ENCODE results near the gene TMEM61. TPM values are rescaled to one million over a fixed set of nuclear protein-coding genes. Genes with fewer than 3 reads are reported as not detected.
"Not testable (repeated sequence)": the region's sequence is repeated elsewhere in the genome, so short reads cannot be mapped to it uniquely, and the experiment has no call there.

TMEM61 gene
- total RNA-seq, 1 experiment from 2014 or later, result 5.0 TPM

- Histone ChIP-seq H3K9me2 (ENCODE audit: insufficient read depth) (no peaks in the 10 kb centered on the region), H3K27me3 (ENCODE audit: insufficient read depth, low read depth) (no peaks in the 10 kb centered on the region), H3K27ac (no peak overlapping the region), H3K4me2 (no peak overlapping the region), H3K9me3 (ENCODE audit: insufficient read depth, low read depth) (0 out of 2 replicates have a peak, but pooled peaks cover 10% of the 10 kb centered on the region), H3K36me3 (ENCODE audit: low read depth) (0 out of 2 replicates have a peak, but pooled peaks cover 4% of the 10 kb centered on the region), H3F3A (ENCODE audit: insufficient read depth, low read depth) (peaks cover 33% of the 10 kb centered on the region; the same call in 1 of the 2 replicates), H3K79me2 (ENCODE audit: low read depth) (no peaks in the 10 kb centered on the region), H3K4me1 (replicated peaks; ENCODE audit: insufficient read depth) (peaks cover 50% of the 10 kb centered on the region), H2AFZ (no peak overlapping the region), H4K20me1 (ENCODE audit: insufficient read depth) (no peaks in the 10 kb centered on the region), H3K4me3 (no peak overlapping the region)
- BruUV-seq (replicated peaks), result no TSS peak
- no peak for TF ChIP-seq CTCF (conservative IDR thresholded peaks at IDR 0.05)
- no peak for TF ChIP-seq EZH2 (IDR thresholded peaks at IDR 0.05; ENCODE audit: low read depth)
- CTCF ChIA-PET, result interaction anchor here (0.6 kb wide), 1 partner anchor 34 kb away, joined by 3 read pairs; no protein-coding TSS in a partner anchor
- POLR2A ChIA-PET (ENCODE audit: unreplicated experiment), result interaction anchor here (0.6 to 0.7 kb wide), 2 partner anchors 191 to 940 kb away, joined by 3 to 4 read pairs; no protein-coding TSS in a partner anchor
- no peak for DNase-seq
- intact Hi-C loops (cut with micrococcal nuclease; ENCODE audit: unreplicated experiment), result no loop called here
These were observed 23.7 kb upstream of the TMEM61 start for GRCh38 chr1:54956726-54957125.

- ChIA-PET POLR2A (ENCODE audit: unreplicated experiment) (no interaction called here), CTCF (interaction anchor here (1.2 kb wide), 1 partner anchor 12 kb away, joined by 3 read pairs; no protein-coding TSS in a partner anchor)
- no peaks in the 10 kb centered on the region for H3K9me2 ChIP-seq (ENCODE audit: insufficient read depth)
- 0 out of 2 replicates have a peak, but pooled peaks cover 10% of the 10 kb centered on the region for H3K9me3 ChIP-seq (ENCODE audit: insufficient read depth, low read depth)
- no peak overlapping the region for H2AFZ ChIP-seq
- DNase-seq, result no peak
- BruUV-seq (replicated peaks), result no TSS peak
- H3K4me1 ChIP-seq (replicated peaks; ENCODE audit: insufficient read depth), result peaks cover 26% of the 10 kb centered on the region
- no peak overlapping the region for H3K4me2 ChIP-seq
- peaks cover 19% of the 10 kb centered on the region; the same call in 1 of the 2 replicates for H3F3A ChIP-seq (ENCODE audit: insufficient read depth, low read depth)
- no peaks in the 10 kb centered on the region for H3K79me2 ChIP-seq (ENCODE audit: low read depth)
- TF ChIP-seq EZH2 (IDR thresholded peaks at IDR 0.05; ENCODE audit: low read depth), result no peak
- TF ChIP-seq CTCF (conservative IDR thresholded peaks at IDR 0.05), result no peak
- no peak overlapping the region for H3K27ac ChIP-seq
- H3K27me3 ChIP-seq (ENCODE audit: insufficient read depth, low read depth), result no peaks in the 10 kb centered on the region
- intact Hi-C loops (cut with micrococcal nuclease; ENCODE audit: unreplicated experiment), result no loop called here
- no peaks in the 10 kb centered on the region for H4K20me1 ChIP-seq (ENCODE audit: insufficient read depth)
- 0 out of 2 replicates have a peak, but pooled peaks cover 4% of the 10 kb centered on the region for H3K36me3 ChIP-seq (ENCODE audit: low read depth)
- H3K4me3 ChIP-seq, result no peak overlapping the region
These were observed 21.2 kb upstream of the TMEM61 start for GRCh38 chr1:54959241-54959640.

GRCh38 chr1:54962612-54963395 lies 17.6 kb upstream of the TMEM61 start:
- Histone ChIP-seq H3K27ac (no peak overlapping the region), H3K9me3 (ENCODE audit: insufficient read depth, low read depth) (0 out of 2 replicates have a peak, but pooled peaks cover 8% of the 10 kb centered on the region), H4K20me1 (ENCODE audit: insufficient read depth) (no peaks in the 10 kb centered on the region), H3K36me3 (ENCODE audit: low read depth) (0 out of 2 replicates have a peak, but pooled peaks cover 4% of the 10 kb centered on the region), H3F3A (ENCODE audit: insufficient read depth, low read depth) (no peaks in the 10 kb centered on the region), H3K9me2 (ENCODE audit: insufficient read depth) (no peaks in the 10 kb centered on the region), H3K27me3 (ENCODE audit: insufficient read depth, low read depth) (no peaks in the 10 kb centered on the region), H3K79me2 (ENCODE audit: low read depth) (no peaks in the 10 kb centered on the region), H3K4me3 (no peak overlapping the region), H2AFZ (no peak overlapping the region), H3K4me2 (no peak overlapping the region), H3K4me1 (replicated peaks; ENCODE audit: insufficient read depth) (peaks cover 29% of the 10 kb centered on the region)
- TF ChIP-seq CTCF (conservative IDR thresholded peaks at IDR 0.05) (no peak), EZH2 (IDR thresholded peaks at IDR 0.05; ENCODE audit: low read depth) (no peak)
- CTCF ChIA-PET, result interaction anchor here (0.6 kb wide), 1 partner anchor 742 kb away, joined by 3 read pairs; no protein-coding TSS in a partner anchor
- POLR2A ChIA-PET (ENCODE audit: unreplicated experiment), result no interaction called here
- no TSS peak for BruUV-seq (replicated peaks)
- no peak for DNase-seq
- intact Hi-C loops (cut with micrococcal nuclease; ENCODE audit: unreplicated experiment), result no loop called here

- DNase-seq; H3K27ac ChIP-seq; H3F3A ChIP-seq (ENCODE audit: insufficient read depth, low read depth); intact Hi-C loops (cut with micrococcal nuclease; ENCODE audit: unreplicated experiment); H2AFZ ChIP-seq; H3K79me2 ChIP-seq (ENCODE audit: low read depth); H3K4me3 ChIP-seq; H4K20me1 ChIP-seq (ENCODE audit: insufficient read depth); CTCF ChIA-PET; H3K36me3 ChIP-seq (ENCODE audit: low read depth); H3K9me3 ChIP-seq (ENCODE audit: insufficient read depth, low read depth); H3K9me2 ChIP-seq (ENCODE audit: insufficient read depth); H3K27me3 ChIP-seq (ENCODE audit: insufficient read depth, low read depth); H3K4me2 ChIP-seq; BruUV-seq (replicated peaks); POLR2A ChIA-PET (ENCODE audit: unreplicated experiment): not testable (repeated sequence)
- peaks cover 31% of the 10 kb centered on the region for H3K4me1 ChIP-seq (replicated peaks; ENCODE audit: insufficient read depth)
These were observed 16.6 kb upstream of the TMEM61 start for GRCh38 chr1:54963829-54964228.
